Lower lobe of right lung (tissue), 2 donors: ENCODE data around the gene NFE2L1. TPM values are rescaled to one million over a fixed set of nuclear protein-coding genes. Genes with fewer than 3 reads are reported as not detected.

Experiments
- ATAC-seq, 2 donors: fragments of 200-7000 bp; cut with Tn5 transposase; one replicate each; pipeline ENCODE4 v1.9.1; 2020 to 2022; ENCODE audit warnings: mild to moderate bottlenecking in 2 of 2, moderate library complexity in 2 of 2
- DNase-seq: peaks from one replicate; pipeline ENCODE4 v3.0.0-alpha.2; 2020
- H3K27ac ChIP-seq: fragments of 200-600 bp; one replicate; pipeline ENCODE4 v1.8.0; 2022
- H3K27me3 ChIP-seq: fragments of 200-600 bp; one replicate; pipeline ENCODE4 v1.8.0; 2022; ENCODE audit warnings: low read depth
- H3K36me3 ChIP-seq: fragments of 200-600 bp; one replicate; pipeline ENCODE4 v1.8.0; 2022; ENCODE audit warnings: mild to moderate bottlenecking
- H3K4me1 ChIP-seq: fragments of 200-600 bp; one replicate; pipeline ENCODE4 v1.8.0; 2022
- H3K4me3 ChIP-seq: fragments of 200-600 bp; one replicate; pipeline ENCODE4 v1.8.0; 2022; ENCODE audit warnings: mild to moderate bottlenecking
- H3K9me3 ChIP-seq: fragments of 200-600 bp; one replicate; pipeline ENCODE4 v1.8.0; 2022
- CTCF ChIP-seq: fragments of 200-600 bp; IDR thresholded peaks from one replicate; pipeline ENCODE4 v1.8.0; 2022; ENCODE audit warnings: antibody characterized with exemption, mild to moderate bottlenecking
- intact Hi-C: fragments of 100-400 bp; cut with DNase I; formaldehyde crosslinking; loops from one replicate; pipeline ENCODE4 v1.11.0; 2022
- total RNA-seq: library from RNA; stranded (reverse); fragmentation: NEBNext Ultra II Directional; extraction: Animal tissue kit (Norgen Biotek cat#: 25700); gene quantifications from one replicate; pipeline ENCODE4 v1.2.1, GENCODE V29; 2021
- donor health status: DM: no; HTN: yes; CAD: no; lungs with severe emphysema.

The NFE2L1 gene
- total RNA-seq, 1 donor from 2014 or later: 162 TPM

- peaks cover 97% of the 10 kb centered on the region for H3K36me3 ChIP-seq
- H3K27ac ChIP-seq: no peak overlapping the region
- intact Hi-C loops: no loop called here
- ATAC-seq (no peak), DNase-seq (no peak)
- no peaks in the 10 kb centered on the region for H3K9me3 ChIP-seq
- no peak for TF ChIP-seq CTCF
- H3K27me3 ChIP-seq: no peaks in the 10 kb centered on the region
- no peak overlapping the region for H3K4me3 ChIP-seq
- H3K4me1 ChIP-seq: peaks cover 18% of the 10 kb centered on the region
These were observed 11.0 kb downstream of the NFE2L1 start for GRCh38 chr17:48059125-48059668.

- intact Hi-C loops: no loop called here
- DNase-seq (no peak), ATAC-seq (no peak)
- H3K4me1 ChIP-seq: peaks cover 9% of the 10 kb centered on the region
- no peak overlapping the region for H3K4me3 ChIP-seq
- peaks cover 100% of the 10 kb centered on the region for H3K36me3 ChIP-seq
- TF ChIP-seq CTCF: no peak
- no peaks in the 10 kb centered on the region for H3K27me3 ChIP-seq
- H3K9me3 ChIP-seq: no peaks in the 10 kb centered on the region
- no peak overlapping the region for H3K27ac ChIP-seq
These were observed 12.1 kb downstream of the NFE2L1 start for GRCh38 chr17:48060249-48060648.

DNA sequence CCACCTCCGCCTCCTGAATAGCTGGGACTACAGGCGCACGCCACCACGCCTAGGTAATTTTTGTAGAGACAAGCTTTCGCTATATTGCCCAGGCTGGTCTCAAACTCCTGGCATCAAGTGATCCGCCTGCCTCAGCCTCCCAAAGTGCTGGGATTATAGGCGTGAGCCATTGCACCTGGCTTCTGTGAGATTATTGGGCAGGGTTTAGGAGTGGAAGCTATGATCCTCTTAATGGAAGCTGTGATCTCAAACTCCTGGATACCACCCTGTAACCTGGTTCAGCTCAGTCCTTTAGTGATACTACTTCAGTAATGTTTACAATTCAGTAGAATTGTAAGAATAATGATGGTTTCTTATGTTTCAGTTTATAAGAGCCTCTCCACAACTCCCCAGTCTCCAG is 14.1 kb downstream of the NFE2L1 start:
- peaks cover 100% of the 10 kb centered on the region for H3K36me3 ChIP-seq
- ATAC-seq: no peak

DNA sequence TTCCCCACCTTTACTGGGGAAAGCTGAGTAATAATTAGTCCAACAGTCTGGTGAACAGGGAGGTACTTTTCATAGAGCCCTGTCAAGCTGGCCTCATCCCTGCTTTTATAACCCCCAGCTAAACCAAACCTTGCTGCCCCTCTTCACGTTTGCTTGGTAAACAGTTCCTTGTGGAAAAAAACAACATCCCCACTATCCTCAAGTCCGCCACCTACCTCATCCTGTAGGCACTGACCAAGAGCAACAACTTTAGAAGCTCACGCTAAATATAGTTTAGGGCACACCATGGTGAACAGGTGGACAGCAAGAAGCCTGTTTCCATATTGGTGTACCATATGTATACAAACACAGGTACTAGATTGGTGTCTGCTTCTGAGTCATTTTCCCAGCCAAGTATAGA is 16.5 kb downstream of the NFE2L1 start:
- no peak for ATAC-seq
- no peak for TF ChIP-seq CTCF
- Histone ChIP-seq H3K27me3 (no peaks in the 10 kb centered on the region), H3K27ac (no peak overlapping the region), H3K36me3 (peaks cover 96% of the 10 kb centered on the region), H3K4me1 (peaks cover 5% of the 10 kb centered on the region), H3K4me3 (no peak overlapping the region), H3K9me3 (no peaks in the 10 kb centered on the region)
- no peak for DNase-seq
- intact Hi-C loops: no loop called here

More for the DNA sequence above, 14.1 kb downstream of the NFE2L1 start:
- H3K27ac ChIP-seq: no peak overlapping the region
- intact Hi-C loops: no loop called here
- peaks cover 5% of the 10 kb centered on the region for H3K4me1 ChIP-seq
- no peaks in the 10 kb centered on the region for H3K27me3 ChIP-seq
- TF ChIP-seq CTCF: no peak
- H3K9me3 ChIP-seq: no peaks in the 10 kb centered on the region
- H3K4me3 ChIP-seq: no peak overlapping the region
- no peak for DNase-seq

DNA sequence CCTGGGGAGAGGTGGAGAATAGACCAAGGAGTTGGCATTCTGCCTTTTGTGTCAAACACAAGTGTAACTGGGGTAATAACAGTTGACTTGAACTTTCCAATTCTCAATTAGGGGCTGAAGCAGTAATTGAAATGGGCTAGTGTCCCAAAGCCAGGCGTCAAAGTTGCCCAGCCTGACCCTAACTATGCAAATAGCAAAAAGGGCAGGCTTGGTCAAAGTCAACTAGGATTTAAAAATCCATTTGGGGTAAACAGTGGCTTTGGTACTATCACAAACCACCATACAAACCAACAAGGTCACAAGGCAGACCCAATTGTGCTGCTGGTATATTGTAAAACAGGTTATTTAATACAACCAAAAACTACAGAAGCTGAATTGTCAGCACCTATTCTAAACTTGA is 18.0 kb downstream of the NFE2L1 start:
- H3K27ac ChIP-seq: no peak overlapping the region
- TF ChIP-seq CTCF: no peak
- peaks cover 96% of the 10 kb centered on the region for H3K36me3 ChIP-seq

More for the DNA sequence above, 18.0 kb downstream of the NFE2L1 start:
- peaks cover 5% of the 10 kb centered on the region for H3K4me1 ChIP-seq
- H3K4me3 ChIP-seq: no peak overlapping the region
- ATAC-seq: no peak
- no peaks in the 10 kb centered on the region for H3K9me3 ChIP-seq
- intact Hi-C loops: no loop called here
- H3K27me3 ChIP-seq: no peaks in the 10 kb centered on the region
- DNase-seq: no peak
